ENCODE results near the gene TFEB.

Gene TFEB

DNA sequence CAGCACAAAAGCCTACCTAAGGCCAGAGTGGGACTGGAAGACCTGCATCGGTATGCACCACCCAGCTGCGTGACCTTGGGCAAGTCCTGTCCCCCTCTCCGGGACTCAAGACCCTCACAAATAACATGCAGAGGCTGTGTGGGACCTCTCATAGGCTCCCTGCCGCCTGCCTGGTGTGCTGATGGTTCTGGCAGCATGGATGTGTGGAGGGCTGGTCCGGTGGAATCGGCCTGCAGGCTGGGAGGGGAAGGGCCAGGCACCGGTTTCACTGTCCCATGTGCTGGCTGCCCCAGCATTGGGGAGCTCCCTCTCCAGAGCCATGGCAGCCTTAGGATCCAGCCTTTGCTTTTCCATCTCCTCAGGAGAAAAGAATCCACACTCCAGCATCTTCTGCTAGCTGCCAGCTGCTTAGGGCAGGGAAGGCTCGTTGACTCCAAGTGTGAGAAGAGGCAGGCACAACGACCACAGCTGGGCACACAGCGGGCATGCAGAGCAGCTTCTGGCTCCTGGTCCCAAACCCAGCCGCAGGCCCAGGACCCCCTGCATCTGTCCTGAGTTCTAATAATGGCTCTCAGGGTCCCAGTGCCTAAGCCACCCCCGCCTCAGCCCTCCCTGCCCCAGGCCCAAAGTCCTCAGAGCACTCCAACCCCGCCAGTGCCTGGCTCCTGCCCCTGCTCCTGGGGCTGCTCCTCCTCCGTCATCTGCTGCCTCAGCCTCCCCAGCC is 32.5 kb downstream of the TFEB start:
- Mint-ChIP-seq H3K27me3 (no peaks in the 10 kb centered on the region), H3K4me3 (no peak overlapping the region), H3K4me1 (ENCODE audit: low read depth) (peaks cover 27% of the 10 kb centered on the region), H3K9me3 (no peaks in the 10 kb centered on the region), H3K36me3 (ENCODE audit: low read depth) (no peaks in the 10 kb centered on the region), H3K27ac (no peak overlapping the region)
- no peak for DNase-seq

DNA sequence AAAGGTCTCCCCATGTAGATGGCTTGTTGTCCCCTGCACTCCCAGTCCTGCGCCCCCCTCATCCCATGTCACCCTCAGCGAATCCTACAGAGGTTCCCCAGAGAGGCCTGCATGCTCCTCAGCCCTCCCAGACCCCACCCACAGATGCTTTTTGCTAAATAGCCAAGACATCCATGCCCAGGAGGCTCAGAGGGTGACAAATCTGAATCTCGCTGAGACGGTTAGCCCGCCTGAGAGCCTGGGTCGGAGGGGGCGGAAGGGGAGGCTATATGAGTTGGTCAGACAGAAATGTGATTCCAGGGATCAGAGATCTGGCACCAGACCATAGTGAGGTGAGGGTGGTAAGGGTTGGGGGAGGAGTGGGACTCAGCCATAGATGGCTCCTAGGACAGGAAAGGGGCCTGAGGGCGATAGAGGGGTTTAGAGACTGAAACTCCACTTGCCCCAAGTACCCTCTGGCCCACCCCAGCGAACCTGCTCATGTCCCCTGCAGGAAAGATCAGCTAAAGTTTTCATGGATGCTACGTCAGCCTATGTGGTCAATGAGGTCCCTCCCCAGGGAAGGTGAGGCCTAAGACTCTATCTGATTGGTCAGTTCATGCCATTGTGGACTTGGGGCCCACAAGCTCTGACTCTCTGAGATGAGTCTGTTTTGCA is 33.2 kb downstream of the TFEB start:
- DNase-seq, result no peak
- Mint-ChIP-seq H3K36me3 (ENCODE audit: low read depth) (no peaks in the 10 kb centered on the region), H3K27me3 (no peaks in the 10 kb centered on the region), H3K4me3 (no peak overlapping the region), H3K9me3 (no peaks in the 10 kb centered on the region), H3K4me1 (ENCODE audit: low read depth) (peaks cover 20% of the 10 kb centered on the region), H3K27ac (no peak overlapping the region)

- no peak for DNase-seq
- Mint-ChIP-seq H3K4me1 (ENCODE audit: low read depth) (peaks cover 5% of the 10 kb centered on the region), H3K36me3 (ENCODE audit: low read depth) (no peaks in the 10 kb centered on the region), H3K9me3 (no peaks in the 10 kb centered on the region), H3K4me3 (no peak overlapping the region), H3K27ac (no peak overlapping the region), H3K27me3 (no peaks in the 10 kb centered on the region)
These were observed 34.7 kb downstream of the TFEB start for GRCh38 chr6:41700463-41701347.

GRCh38 chr6:41699063-41699462 is 36.3 kb downstream of the TFEB start:
- DNase-seq, result no peak
- Mint-ChIP-seq H3K27ac (no peak overlapping the region), H3K4me1 (ENCODE audit: low read depth) (no peaks in the 10 kb centered on the region), H3K36me3 (ENCODE audit: low read depth) (no peaks in the 10 kb centered on the region), H3K4me3 (no peak overlapping the region), H3K9me3 (no peaks in the 10 kb centered on the region), H3K27me3 (no peaks in the 10 kb centered on the region)

GRCh38 chr6:41697861-41698781 is 37.3 kb downstream of the TFEB start:
- Mint-ChIP-seq H3K27me3 (no peaks in the 10 kb centered on the region), H3K4me3 (no peak overlapping the region), H3K4me1 (ENCODE audit: low read depth) (no peaks in the 10 kb centered on the region), H3K36me3 (ENCODE audit: low read depth) (no peaks in the 10 kb centered on the region), H3K9me3 (no peaks in the 10 kb centered on the region), H3K27ac (no peak overlapping the region)
- no peak for DNase-seq

DNA sequence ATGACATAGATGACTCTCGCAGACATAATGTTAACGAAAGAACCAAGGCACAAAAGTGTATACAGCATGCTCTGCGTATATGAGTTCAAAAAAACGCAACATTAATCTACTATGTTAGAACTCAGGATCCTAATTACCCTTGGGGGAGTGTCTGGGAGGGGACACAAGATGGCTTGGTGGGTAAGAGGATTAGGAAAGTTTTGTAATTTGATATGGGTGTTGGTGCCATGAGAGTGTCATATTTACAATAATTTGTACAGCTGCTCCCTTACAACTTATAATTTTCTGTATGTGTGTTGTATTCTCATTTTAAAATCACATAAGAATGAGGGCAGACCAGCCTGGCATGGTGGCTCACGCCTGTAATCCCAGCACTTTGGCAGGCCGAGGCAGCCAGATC is 38.6 kb downstream of the TFEB start:
- Mint-ChIP-seq H3K27ac (no peak overlapping the region), H3K4me1 (ENCODE audit: low read depth) (no peaks in the 10 kb centered on the region), H3K27me3 (no peaks in the 10 kb centered on the region), H3K4me3 (no peak overlapping the region), H3K9me3 (no peaks in the 10 kb centered on the region), H3K36me3 (ENCODE audit: low read depth) (no peaks in the 10 kb centered on the region)
- no peak for DNase-seq

DNA sequence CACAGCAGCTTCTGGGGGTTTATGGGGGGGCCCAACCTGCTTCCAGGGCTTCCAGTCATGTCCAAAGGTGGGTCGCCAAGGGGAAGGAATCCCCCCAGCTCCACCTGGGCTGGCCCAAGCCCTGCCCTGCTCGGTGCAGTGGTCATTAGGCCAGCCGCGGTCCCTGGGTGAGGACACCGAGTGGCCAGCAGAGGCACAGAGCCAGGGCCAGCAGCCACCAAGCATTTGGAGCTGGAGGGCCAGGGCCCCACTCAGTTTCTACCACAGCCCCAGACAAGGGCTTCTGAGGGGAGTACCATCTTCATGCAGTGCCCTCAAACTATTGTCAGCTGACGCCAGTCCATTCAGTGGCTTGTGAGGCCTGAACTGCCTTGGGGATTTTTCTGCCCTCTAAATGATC is 39.6 kb downstream of the TFEB start:
- Mint-ChIP-seq H3K4me1 (ENCODE audit: low read depth) (no peaks in the 10 kb centered on the region), H3K27ac (no peak overlapping the region)
- DNase-seq, result no peak

DNA sequence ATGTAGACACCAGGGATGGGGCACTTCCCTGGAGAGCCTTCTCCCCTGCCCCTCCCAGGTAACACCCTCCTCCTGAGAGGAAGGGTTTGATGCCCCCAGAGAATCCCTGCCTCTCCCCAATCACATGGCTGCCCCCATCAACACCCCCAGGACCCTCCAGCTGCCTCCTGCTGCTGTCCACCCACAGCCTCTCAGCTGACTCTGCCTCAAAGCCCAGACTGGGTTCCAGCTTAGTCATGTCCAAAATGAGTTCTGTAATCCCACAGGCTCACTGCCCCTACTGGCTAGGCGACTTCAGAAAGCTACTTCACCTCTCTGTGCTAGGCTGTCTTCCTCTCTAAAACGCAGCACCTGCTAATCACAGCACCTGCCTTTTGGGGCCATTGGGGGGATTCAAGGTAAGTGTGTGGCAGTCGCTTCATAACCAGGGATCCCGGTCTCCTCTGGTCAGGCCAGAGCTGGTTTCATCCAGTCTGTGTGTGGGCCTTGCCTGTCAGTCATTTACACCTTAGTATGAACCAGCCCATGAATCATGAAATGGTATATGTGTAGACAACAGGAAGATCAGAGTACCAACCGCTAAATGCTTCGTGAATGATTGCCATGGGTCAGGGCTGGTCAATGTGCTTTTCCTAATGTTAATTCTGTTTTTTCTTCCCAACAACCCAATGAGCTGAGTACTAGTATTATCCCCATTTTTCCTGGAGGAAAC is 40.4 kb downstream of the TFEB start:
- no peaks in the 10 kb centered on the region for H3K9me3 Mint-ChIP-seq
- no peaks in the 10 kb centered on the region for H3K4me1 Mint-ChIP-seq (ENCODE audit: low read depth)
- H3K27ac Mint-ChIP-seq, result no peak overlapping the region
- H3K27me3 Mint-ChIP-seq, result no peaks in the 10 kb centered on the region
- H3K36me3 Mint-ChIP-seq (ENCODE audit: low read depth), result peaks cover 9% of the 10 kb centered on the region
- DNase-seq, result no peak
- H3K4me3 Mint-ChIP-seq, result no peak overlapping the region

More for the DNA sequence above, 39.6 kb downstream of the TFEB start:
- no peak overlapping the region for H3K4me3 Mint-ChIP-seq
- peaks cover 2% of the 10 kb centered on the region for H3K36me3 Mint-ChIP-seq (ENCODE audit: low read depth)
- no peaks in the 10 kb centered on the region for H3K27me3 Mint-ChIP-seq
- H3K9me3 Mint-ChIP-seq, result no peaks in the 10 kb centered on the region

DNA sequence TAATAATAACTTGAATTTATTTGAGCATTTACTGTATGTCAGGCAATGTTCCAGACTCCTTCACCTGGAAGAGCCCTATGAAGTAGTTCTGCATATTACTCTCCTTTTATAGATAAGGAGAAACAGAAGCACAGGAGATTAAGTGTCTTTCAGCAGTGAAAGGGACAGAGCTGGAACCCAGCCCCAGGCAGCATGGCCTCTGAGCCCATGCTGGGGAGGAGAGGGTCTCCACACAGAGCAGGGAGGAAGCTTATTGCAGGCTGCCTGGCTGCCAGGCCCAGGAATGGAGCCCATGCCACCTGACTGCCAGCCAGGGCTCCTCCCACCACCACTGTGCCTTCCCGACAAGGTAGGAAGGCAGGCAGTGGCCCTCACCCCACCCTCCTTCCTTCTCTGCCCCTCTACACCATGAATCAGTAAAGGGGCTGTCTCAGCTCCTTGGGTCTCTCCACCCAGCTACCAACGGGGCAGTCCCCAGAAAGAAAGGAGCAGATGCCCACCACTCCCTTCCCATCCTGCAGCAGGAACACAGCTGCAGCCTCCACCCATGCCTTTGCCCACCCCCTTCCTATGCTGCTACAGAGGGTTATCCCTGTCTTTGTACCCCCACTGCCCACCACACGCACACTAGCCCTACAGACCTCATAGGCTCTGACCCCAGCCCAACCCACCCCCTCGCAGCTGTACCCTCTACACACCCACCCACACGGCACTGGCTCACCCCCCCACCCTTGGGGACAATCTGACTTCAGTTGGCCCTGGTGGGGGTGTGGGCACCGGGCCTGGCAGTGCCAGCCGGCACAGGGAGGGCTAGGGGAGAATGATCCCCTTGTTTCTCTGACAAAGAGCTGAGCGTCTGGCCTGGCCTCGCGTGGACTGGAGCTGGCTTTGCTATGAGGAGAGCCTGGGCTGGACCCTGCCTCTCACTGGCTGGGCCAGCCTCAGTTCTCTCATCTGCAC is 41.8 kb downstream of the TFEB start:
- Mint-ChIP-seq H3K36me3 (ENCODE audit: low read depth) (peaks cover 14% of the 10 kb centered on the region), H3K27me3 (no peaks in the 10 kb centered on the region), H3K4me1 (ENCODE audit: low read depth) (peaks cover 2% of the 10 kb centered on the region), H3K9me3 (no peaks in the 10 kb centered on the region), H3K4me3 (no peak overlapping the region), H3K27ac (no peak overlapping the region)
- no peak for DNase-seq

GRCh38 chr6:41692730-41693129 is 42.7 kb downstream of the TFEB start:
- no peak for DNase-seq
- Mint-ChIP-seq H3K27ac (no peak overlapping the region), H3K4me1 (ENCODE audit: low read depth) (peaks cover 2% of the 10 kb centered on the region), H3K27me3 (no peaks in the 10 kb centered on the region), H3K36me3 (ENCODE audit: low read depth) (peaks cover 19% of the 10 kb centered on the region), H3K9me3 (no peaks in the 10 kb centered on the region), H3K4me3 (no peak overlapping the region)

DNA sequence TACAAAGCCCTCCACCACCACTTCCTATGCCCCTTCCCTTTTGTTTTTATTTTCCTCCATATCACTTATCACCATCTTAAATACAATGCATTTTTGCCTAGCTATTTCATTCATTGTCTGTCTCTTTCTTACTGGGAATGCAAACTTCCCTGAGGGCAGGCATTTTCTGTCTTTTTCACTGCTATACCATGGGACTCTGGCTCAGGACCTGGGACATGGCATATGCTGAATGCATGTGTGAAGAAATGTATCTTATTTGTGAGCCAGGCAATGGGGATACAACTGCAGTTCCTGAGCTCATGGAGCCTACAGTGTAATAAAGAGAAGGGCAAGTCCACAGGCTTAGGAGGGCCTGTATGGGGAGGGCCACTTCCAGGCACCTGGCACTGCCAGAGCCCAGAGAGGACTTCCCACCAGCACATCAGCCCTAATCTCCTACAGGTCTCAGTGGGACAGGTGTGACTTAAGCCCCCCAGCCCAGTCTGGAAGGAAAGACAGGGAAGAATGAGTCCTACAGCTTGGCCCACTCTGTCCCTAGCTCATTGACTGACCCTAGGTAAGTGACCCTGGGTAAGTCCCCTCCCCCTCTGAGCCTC is 43.2 kb downstream of the TFEB start:
- Mint-ChIP-seq H3K36me3 (ENCODE audit: low read depth) (peaks cover 24% of the 10 kb centered on the region), H3K27me3 (no peaks in the 10 kb centered on the region), H3K9me3 (no peaks in the 10 kb centered on the region), H3K4me1 (ENCODE audit: low read depth) (peaks cover 2% of the 10 kb centered on the region), H3K27ac (no peak overlapping the region), H3K4me3 (no peak overlapping the region)
- DNase-seq, result no peak

- H3K4me1 Mint-ChIP-seq (ENCODE audit: low read depth), result peaks cover 2% of the 10 kb centered on the region
- H3K27ac Mint-ChIP-seq, result no peak overlapping the region
- H3K36me3 Mint-ChIP-seq (ENCODE audit: low read depth), result peaks cover 26% of the 10 kb centered on the region
- no peak for DNase-seq
- H3K4me3 Mint-ChIP-seq, result no peak overlapping the region
- no peaks in the 10 kb centered on the region for H3K9me3 Mint-ChIP-seq
- no peaks in the 10 kb centered on the region for H3K27me3 Mint-ChIP-seq
These were observed 43.9 kb downstream of the TFEB start for GRCh38 chr6:41691426-41692079.

All from activated T-cell treated with anti-CD3 and anti-CD28 coated beads, Interleukin-2, amount 50 U/mL, for 24 hours (primary cell).